NCI-H524 (cell line): ENCODE measurements around the gene SPATA25.

Experiments
- DNase-seq, 2 experiments: peaks; one replicate each; lab custom pipeline; 2025; lab: John Stamatoyannopoulos, UW

The SPATA25 gene

GRCh38 chr20:45836841-45837240, 50.6 kb downstream of the SPATA25 start:
- DNase-seq = peak; percentile 42 to 89
